Ascending aorta (tissue), 2 donors: Measurements from ENCODE around the gene IL22RA2. TPM values are rescaled to one million over a fixed set of nuclear protein-coding genes. Genes with fewer than 3 reads are reported as not detected.

ENCODE experiments used
- DNase-seq, 2 donors: peaks; one replicate each; pipeline ENCODE4 v3.0.0-alpha.2; 2019; ENCODE audit warnings: low spot score in 2 of 2
- H3K27ac ChIP-seq, 2 donors: fragments of 200-600 bp; sonication (generic); one replicate each; pipeline ENCODE4 v1.5.1; 2016 to 2017; ENCODE audit warnings: mild to moderate bottlenecking in 1 of 2
- H3K27me3 ChIP-seq: fragments of 200-600 bp; sonication (generic); one replicate; pipeline ENCODE4 v1.5.1; 2017
- H3K36me3 ChIP-seq, 2 donors: fragments of 200-600 bp; sonication (generic); one replicate each; pipeline ENCODE4 v1.5.1; 2016
- H3K4me1 ChIP-seq, 2 donors: fragments of 200-600 bp; sonication (generic); one replicate each; pipeline ENCODE4 v1.5.1; 2016 to 2017; ENCODE audit warnings: mild to moderate bottlenecking in 1 of 2
- H3K4me3 ChIP-seq, 2 donors: fragments of 200-600 bp; sonication (generic); one replicate each; pipeline ENCODE4 v1.5.1; 2016 to 2017; ENCODE audit warnings: mild to moderate bottlenecking in 1 of 2
- H3K9me3 ChIP-seq, 2 donors: fragments of 200-600 bp; sonication (generic); one replicate each; pipeline ENCODE4 v1.5.1; 2016
- intact Hi-C: fragments of 100-400 bp; cut with DNase I; formaldehyde crosslinking; loops from one replicate; pipeline ENCODE4 v1.15.1; 2023
- total RNA-seq: library from RNA; depleted of rRNA; stranded (reverse); fragments of >200 nt; gene quantifications from one replicate; pipeline ENCODE4 v1.1.0, GENCODE V29; 2016
- TF ChIP-seq, protein P1 (sequence below), 3 experiments: fragments of 200-600 bp in 2 of 3; fragments of 450-650 bp in 1 of 3; sonication (generic) in 2 of 3; IDR thresholded peaks; one replicate each; pipeline ENCODE4 v1.5.1; 2016 to 2019; ENCODE audit warnings: antibody characterized with exemption in 3 of 3, mild to moderate bottlenecking in 1 of 3, moderate library complexity in 1 of 3

The IL22RA2 gene
- total RNA-seq, 1 donor from 2014 or later, result not detected

GRCh38 chr6:137190583-137191094 lies 17.2 kb upstream of the IL22RA2 start:
- Histone ChIP-seq H3K4me3 (no peak overlapping the region), H3K4me1 (peaks cover 0 to 3% of the 10 kb centered on the region in 2 donors), H3K27me3 (no peaks in the 10 kb centered on the region), H3K27ac (no peak overlapping the region), H3K9me3 (peaks cover 0 to 4% of the 10 kb centered on the region in 2 donors), H3K36me3 (no peaks in the 10 kb centered on the region)
- intact Hi-C loops, result no loop called here
- no peak for DNase-seq
- TF ChIP-seq, protein P1, sequence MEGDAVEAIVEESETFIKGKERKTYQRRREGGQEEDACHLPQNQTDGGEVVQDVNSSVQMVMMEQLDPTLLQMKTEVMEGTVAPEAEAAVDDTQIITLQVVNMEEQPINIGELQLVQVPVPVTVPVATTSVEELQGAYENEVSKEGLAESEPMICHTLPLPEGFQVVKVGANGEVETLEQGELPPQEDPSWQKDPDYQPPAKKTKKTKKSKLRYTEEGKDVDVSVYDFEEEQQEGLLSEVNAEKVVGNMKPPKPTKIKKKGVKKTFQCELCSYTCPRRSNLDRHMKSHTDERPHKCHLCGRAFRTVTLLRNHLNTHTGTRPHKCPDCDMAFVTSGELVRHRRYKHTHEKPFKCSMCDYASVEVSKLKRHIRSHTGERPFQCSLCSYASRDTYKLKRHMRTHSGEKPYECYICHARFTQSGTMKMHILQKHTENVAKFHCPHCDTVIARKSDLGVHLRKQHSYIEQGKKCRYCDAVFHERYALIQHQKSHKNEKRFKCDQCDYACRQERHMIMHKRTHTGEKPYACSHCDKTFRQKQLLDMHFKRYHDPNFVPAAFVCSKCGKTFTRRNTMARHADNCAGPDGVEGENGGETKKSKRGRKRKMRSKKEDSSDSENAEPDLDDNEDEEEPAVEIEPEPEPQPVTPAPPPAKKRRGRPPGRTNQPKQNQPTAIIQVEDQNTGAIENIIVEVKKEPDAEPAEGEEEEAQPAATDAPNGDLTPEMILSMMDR (IDR thresholded peaks at IDR 0.05), result no peak

DNA sequence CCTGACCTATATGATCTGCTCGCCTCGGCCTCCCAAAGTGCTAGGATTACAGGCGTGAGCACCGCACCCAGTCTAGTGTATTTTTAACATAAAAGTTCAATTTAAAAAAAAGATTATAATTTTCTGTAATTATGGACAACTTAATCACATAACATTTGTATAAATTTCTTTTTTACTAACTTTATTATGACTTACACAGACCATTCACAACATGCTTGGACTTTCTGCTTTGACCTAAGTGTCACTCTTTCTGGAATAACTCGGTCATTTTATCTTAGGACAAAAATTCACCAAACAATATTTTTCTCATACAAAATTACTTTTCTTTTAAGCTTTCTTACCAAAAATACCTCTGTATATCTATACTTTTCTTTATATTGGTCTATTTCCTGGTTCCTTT lies 15.4 kb upstream of the IL22RA2 start:
- Histone ChIP-seq H3K4me1 (peaks cover 0 to 3% of the 10 kb centered on the region in 2 donors), H3K27ac (no peak overlapping the region), H3K27me3 (no peaks in the 10 kb centered on the region), H3K9me3 (peaks cover 8 to 20% of the 10 kb centered on the region in 2 donors), H3K36me3 (no peaks in the 10 kb centered on the region), H3K4me3 (no peak overlapping the region)
- TF ChIP-seq, protein P1 (IDR thresholded peaks at IDR 0.05), result no peak
- no peak for DNase-seq
- intact Hi-C loops, result no loop called here

DNA sequence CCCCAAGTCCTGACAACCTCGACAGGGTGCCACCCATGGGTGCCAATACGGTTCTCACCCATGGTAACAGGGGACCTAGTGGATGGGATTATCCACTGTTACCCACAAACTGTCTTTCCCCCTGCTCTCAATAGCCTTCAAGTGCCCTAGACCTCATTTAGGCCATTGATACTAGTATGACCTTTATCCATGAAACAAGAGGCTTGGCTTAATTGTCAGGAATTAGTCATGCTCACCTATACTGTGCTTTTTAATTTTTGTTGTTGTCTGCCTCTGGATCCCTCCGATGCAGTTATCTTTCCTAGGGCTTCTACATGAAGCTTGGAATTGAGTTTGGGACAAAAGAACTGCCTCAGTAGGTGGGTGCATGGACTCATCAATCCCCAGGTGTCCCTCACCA lies 11.8 kb upstream of the IL22RA2 start:
- DNase-seq, result no peak
- H3K27ac ChIP-seq, result no peak overlapping the region
- H3K4me1 ChIP-seq, result no peaks in the 10 kb centered on the region
- TF ChIP-seq, protein P1 (IDR thresholded peaks at IDR 0.05), result no peak
- H3K4me3 ChIP-seq, result no peak overlapping the region
- intact Hi-C loops, result no loop called here
- H3K27me3 ChIP-seq, result no peaks in the 10 kb centered on the region
- no peaks in the 10 kb centered on the region for H3K36me3 ChIP-seq
- peaks cover 8 to 29% of the 10 kb centered on the region in 2 donors for H3K9me3 ChIP-seq

GRCh38 chr6:137182654-137183073 lies 9.2 kb upstream of the IL22RA2 start:
- H3K36me3 ChIP-seq, result no peaks in the 10 kb centered on the region
- no peaks in the 10 kb centered on the region for H3K4me1 ChIP-seq
- no peak overlapping the region for H3K27ac ChIP-seq
- DNase-seq, result no peak
- peaks cover 8 to 29% of the 10 kb centered on the region in 2 donors for H3K9me3 ChIP-seq
- H3K27me3 ChIP-seq, result no peaks in the 10 kb centered on the region
- intact Hi-C loops, result no loop called here
- no peak overlapping the region for H3K4me3 ChIP-seq
- TF ChIP-seq, protein P1 (IDR thresholded peaks at IDR 0.05), result no peak

GRCh38 chr6:137181891-137182653 lies 8.6 kb upstream of the IL22RA2 start:
- Histone ChIP-seq H3K27ac (no peak overlapping the region), H3K9me3 (peaks cover 8 to 26% of the 10 kb centered on the region in 2 donors), H3K4me3 (no peak overlapping the region), H3K27me3 (no peaks in the 10 kb centered on the region), H3K4me1 (no peaks in the 10 kb centered on the region), H3K36me3 (no peaks in the 10 kb centered on the region)
- intact Hi-C loops, result no loop called here
- TF ChIP-seq, protein P1 (IDR thresholded peaks at IDR 0.05), result no peak
- no peak for DNase-seq
